GM12892 (cell line): ENCODE results near the gene DDX51.

ENCODE experiments used
- POLR2A ChIP-seq: IDR thresholded peaks from 2 replicates; pipeline ENCODE4 v1.6.1; 2011; ENCODE audit warnings: low read depth, low read length, control low read depth
- POLR2AphosphoS5 ChIP-seq: IDR thresholded peaks from 2 replicates; pipeline ENCODE4 v1.6.1; 2011; ENCODE audit warnings: low read depth, low read length, control low read depth
- TAF1 ChIP-seq: IDR thresholded peaks from 2 replicates; pipeline ENCODE4 v1.6.1; 2011; ENCODE audit warnings: low read depth, mild to moderate bottlenecking, control low read depth, low read length, borderline replicate concordance

- no peak; the same call in 1 of the 2 replicates for TF ChIP-seq POLR2A
- TF ChIP-seq POLR2AphosphoS5: no peak
- TF ChIP-seq TAF1: no peak
Observed at GRCh38 chr12:132137483-132138125, 6.5 kb downstream of the DDX51 start.
